Pulmonary artery endothelial cell (primary cell): ENCODE measurements around the gene NCKAP1. TPM values are rescaled to one million over a fixed set of nuclear protein-coding genes. Genes with fewer than 3 reads are reported as not detected.
"Not testable (repeated sequence)": the region's sequence is repeated elsewhere in the genome, so short reads cannot be mapped to it uniquely, and the experiment has no call there.

Experiments
- DNase-seq: peaks from one replicate; pipeline ENCODE4 v3.0.0-alpha.2; 2011; ENCODE audit warnings: low read depth, low spot score
- total RNA-seq: library from RNA; depleted of rRNA; stranded (reverse); fragments of >200 nt; gene quantifications from 2 replicates; pipeline ENCODE4 v1.2.3, GENCODE V29; 2014

Gene NCKAP1
- total RNA-seq, 1 donor from 2014 or later: 150 TPM

DNA sequence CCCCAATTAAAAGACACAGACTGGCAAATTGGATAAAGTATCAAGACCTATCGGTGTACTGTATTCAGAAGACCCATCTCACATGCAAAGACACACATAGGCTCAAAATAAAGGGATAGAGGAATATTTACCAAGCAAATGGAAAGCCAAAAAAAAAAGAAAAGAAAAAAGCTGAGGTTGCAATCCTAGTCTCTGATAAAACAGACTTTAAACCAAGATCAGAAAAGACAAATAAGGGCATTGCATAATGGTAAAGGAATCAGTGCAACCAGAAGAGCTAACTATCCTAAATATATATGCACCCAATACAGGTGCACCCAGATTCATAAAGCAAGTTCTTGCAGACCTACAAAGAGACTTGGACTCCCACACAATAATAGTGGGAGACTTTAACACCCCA is 161.6 kb downstream of the NCKAP1 start:
- DNase-seq: not testable (repeated sequence)

DNA sequence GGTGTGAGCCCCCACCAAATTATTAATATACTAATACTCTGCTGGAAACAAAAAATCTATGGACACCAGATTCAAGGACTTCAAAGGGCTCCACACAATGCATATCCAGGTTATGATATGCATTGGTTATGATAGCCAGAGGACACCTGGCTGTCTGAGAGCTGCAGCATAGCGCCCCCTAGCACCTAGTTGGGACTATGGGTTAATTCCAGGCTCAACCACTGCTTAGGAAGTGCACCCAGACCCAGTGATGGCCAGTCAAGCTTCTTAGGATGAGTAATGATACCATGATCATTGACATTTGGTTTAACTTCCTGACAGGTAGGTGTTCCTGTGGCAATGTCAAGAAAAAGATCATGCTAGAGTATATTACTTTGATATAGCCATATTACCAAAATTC is 168.0 kb downstream of the NCKAP1 start:
- DNase-seq: no peak

DNA sequence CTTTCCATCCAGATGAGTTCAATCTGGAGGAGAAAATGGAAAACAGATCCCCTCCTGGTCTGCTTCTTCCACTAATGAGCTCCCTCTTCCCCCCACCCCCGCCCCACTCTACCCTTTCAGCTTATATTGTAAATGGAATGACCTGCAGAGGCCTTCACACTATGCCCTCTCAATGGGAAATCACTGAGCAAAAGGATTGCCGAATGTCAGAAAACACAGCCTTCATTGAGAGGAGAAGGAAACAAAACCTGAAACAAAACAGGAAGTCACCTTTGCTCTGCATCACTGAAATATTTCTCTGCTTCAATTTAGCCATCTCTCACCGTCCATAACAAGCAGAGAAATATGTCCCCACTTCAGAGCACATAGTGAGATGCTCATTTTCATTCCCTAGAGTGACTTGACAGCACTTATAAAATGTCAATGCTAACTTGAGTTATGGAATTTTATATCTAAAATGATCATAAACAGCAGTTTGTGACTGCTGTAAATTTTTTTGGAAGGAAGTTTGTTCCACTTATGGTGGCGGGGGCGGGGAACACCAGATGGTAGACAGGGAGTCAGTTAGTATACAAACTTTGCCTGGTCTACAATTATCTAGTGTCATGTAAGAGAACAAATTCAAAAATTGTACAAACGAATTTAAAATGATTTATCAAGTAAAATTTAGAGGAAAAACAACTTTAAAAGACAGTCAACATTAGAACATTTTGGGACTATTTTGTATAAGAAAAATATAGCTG is 170.0 kb downstream of the NCKAP1 start:
- DNase-seq: no peak

DNA sequence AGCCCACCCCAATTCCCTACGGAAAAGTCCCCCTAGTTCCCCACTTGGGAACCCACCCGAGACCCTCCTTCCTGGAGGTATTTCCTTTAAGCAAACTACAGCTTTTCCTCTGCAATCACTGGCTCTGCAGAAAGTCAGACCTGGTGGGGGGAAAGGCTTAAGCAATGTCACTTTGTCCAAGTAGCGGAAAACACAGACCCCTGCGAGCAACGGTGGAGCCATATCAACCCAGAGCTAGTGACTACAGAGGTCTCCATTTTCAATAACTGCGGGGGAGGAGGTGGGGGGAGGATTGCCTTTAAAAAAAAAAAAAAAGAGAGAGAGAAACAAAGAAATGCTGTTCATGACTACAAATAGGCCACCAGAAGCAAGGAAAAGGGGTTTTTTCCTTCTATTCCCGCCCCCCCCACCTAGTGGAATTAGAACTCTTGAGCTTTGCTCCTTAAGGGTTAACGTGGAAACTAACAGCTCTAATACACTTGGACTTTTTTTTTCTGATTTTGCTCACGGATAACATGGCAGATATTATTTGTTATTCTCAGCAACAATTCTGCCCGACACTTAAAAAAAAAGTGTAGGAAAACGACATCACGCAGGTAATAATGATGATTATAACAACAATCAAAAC is 170.7 kb downstream of the NCKAP1 start:
- DNase-seq: no peak

DNA sequence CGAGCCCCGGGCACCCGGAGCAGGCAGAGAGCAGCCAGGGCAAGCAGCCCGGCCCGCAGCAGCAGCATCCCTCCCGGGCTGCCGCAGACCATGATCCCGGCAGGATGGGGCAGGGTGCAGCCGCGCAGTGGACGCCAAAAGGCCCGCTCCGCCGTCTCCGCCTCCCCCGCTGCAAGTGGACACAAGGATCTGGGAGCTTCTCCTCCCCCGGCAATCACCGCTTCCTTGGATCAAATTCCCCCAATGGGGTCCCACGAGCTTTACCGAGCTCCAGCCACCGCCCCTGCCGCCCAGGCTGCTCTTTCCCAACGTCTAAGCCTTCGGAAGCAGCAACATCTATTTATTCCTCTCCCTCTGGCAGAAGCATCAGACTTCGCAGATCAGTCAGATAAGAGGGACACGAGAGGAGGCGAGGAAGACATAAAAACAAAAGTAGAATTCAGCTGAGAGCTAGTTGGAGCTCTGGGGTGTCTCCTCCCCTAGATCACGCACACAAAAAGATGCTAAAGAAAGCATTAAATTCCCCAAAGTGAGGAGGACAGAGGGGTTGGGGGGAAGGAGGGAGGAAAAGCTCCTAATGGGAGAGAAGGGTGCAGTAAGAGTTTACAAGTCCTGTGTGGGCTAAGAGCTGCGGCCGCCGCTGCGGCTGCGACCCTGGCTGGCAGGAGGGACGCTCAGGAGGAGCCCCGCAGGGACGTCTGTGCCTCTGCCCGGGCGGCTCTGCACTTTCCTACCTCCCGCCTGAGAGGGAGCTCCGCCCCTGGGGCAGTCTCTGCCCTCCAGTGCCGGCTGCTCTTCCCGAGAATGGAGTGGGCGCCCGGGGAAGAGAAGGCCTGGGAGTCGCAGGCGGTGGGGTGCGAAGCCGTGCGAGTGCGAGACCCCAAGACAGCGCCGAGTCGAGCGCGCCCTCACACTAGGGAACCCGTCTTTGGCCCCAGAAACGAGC is 171.5 kb downstream of the NCKAP1 start, which contains the start of gene FRZB:
Gene FRZB, minus strand, starts transcription at position 177 of the 946 bp plus-strand sequence. Its CDS starts 85 bp downstream, at position 92.
- DNase-seq: no peak

DNA sequence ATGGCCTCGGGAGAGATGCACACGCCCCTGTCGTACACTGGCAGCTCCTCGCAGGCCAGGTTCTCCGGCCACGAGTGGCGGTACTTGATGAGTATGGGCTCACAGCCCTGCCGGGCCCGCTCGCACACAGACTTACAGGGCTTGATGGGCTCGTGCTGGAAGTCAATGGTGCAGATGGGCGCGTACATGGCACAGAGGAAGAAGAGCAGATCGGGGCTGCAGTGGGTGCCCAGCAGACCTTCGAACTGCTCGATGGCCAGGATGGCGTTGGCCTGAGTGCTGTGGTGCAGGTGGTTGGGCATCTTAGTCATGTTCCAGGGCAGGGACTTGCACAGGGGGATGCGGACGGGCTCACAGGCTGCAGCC is 172.2 kb downstream of the NCKAP1 start:
- DNase-seq: no peak

DNA sequence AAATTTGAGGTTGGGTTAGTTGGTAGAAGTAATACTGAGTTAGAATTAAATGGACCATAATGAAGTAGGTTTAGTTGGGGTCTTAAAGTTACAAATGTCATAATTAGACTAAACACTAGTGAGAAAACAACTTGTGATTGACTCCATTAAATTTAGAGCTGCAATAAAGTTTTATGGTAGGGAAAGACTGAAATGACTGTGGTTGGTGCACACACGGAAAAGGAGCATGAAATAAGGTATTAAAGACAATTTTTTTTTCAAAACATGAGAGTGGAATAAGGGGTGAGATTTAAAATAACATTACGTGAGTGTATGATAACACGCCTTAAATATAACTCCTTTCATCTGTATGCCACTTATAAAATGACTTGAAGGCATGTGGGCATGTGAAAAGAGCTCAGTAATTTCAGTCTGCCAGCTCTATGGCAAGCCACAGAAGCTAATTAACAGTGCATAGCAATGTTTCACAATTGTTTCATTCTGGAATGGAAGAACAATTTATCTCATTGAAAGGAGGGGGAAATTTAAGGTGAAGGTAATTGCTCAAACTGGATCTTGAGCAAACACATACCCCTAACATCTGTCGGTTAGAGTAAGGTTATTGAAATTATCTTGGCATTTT is 173.2 kb downstream of the NCKAP1 start:
- DNase-seq: no peak

DNA sequence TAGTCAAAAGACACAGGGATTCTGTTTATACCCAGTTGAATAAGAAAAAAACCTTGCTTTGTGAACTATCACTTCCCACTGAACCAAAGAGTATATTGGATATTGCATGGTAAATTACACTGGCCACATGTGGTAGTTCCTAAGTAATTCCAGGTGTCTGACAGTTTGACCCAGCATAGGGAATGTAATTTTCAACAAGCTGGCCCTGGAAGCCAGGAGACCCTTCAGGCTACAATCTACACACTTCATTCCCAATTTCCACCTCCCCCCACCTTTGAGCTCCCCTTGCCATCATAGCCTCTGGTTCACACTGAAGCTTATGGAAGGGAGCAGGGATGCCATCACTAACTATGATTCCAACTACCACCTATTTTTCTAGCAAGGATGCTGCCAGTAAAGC is 174.6 kb downstream of the NCKAP1 start:
- no peak for DNase-seq

DNA sequence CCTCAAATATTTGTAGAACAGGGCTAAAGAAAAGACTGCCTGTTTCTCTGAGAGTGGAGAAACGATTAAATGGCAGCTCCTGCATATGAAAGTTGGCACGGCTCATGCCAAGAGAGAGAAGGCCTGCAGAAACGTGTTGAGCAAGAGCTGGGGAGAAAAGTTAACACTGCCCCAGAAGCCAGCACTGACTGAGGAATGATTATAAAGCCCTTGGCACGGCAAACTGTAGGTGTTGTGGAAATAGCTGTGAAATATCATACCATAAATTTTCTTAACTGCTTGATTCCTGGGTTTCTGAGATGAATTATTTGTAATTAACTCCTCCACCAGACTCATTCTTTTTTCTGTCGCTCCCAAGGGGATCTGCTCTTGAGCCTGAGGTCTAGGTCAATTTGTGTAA is 176.2 kb downstream of the NCKAP1 start:
- no peak for DNase-seq

DNA sequence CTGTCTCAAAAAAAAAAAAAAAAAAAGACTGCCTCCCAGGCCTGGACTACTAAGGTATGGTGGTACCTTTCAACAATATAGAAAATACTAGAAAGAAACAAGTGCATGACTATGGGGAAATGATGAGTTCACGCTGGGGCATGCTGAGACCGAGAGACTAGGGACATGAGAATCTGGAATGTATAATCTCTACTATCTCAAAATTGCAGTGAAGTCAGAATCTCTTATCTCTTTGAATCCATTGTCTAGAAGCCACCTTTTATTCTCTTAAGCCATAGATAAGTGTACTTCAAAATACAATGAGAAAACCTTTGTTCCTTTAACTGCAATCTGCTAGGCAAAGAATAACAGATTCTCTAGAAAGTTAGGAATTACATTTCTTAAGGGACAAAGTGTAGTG is 177.4 kb downstream of the NCKAP1 start:
- no peak for DNase-seq

Other genes with a start within 250 kb of the NCKAP1 start
- gene FRZB, start 171.8 kb downstream of the NCKAP1 start, total RNA-seq: 0.04 TPM in 1 of 2 replicates, not detected in the other
- 2.1 and 4.5 TPM in 2 replicates for gene DUSP19, start 40.3 kb upstream of the NCKAP1 start, total RNA-seq
- 16.1 and 25.3 TPM in 2 replicates for gene NUP35, start 86.0 kb upstream of the NCKAP1 start, total RNA-seq